A673 (cell line): Measurements from ENCODE around the gene NAMPT. TPM values are rescaled to one million over a fixed set of nuclear protein-coding genes. Genes with fewer than 3 reads are reported as not detected.

Experiments
- BruUV-seq: library from RNA; stranded (reverse); fragments of 400-500 nt; replicated peaks from 2 replicates; lab custom pipeline; 2021; lab: Mats Ljungman, UMichigan
- CTCF ChIA-PET: fragments of 300-600 bp; sonication (Branson Sonifier 250); formaldehyde crosslinking; loops from one replicate; lab custom pipeline; 2022; ENCODE audit warnings: antibody characterized with exemption; lab: Charles Lee
- POLR2A ChIA-PET: fragments of 300-600 bp; sonication (Branson Sonifier 250); formaldehyde crosslinking; loops from one replicate; lab custom pipeline; 2022; ENCODE audit warnings: antibody characterized with exemption; ENCODE audit not compliant: low non-redundant PET; lab: Charles Lee
- DNase-seq: peaks from one replicate; pipeline ENCODE4 v3.0.0-alpha.2; 2015; ENCODE audit warnings: low spot score
- H3K27ac ChIP-seq: fragments of 200-600 bp; sonication (generic); 2 replicates; pipeline ENCODE4 v1.5.1; 2016; ENCODE audit warnings: mixed run types, low read depth, mild to moderate bottlenecking, mixed read lengths, antibody characterized with exemption, low read length; ENCODE audit not compliant: poor library complexity, severe bottlenecking
- H3K27me3 ChIP-seq: fragments of 200-600 bp; sonication (generic); replicated peaks from 2 replicates; pipeline ENCODE4 v1.6.1; 2017; ENCODE audit warnings: mixed run types, low read depth, mild to moderate bottlenecking, mixed read lengths, antibody characterized with exemption, low read length; ENCODE audit not compliant: insufficient read depth, poor library complexity
- H3K36me3 ChIP-seq: fragments of 200-600 bp; sonication (generic); 2 replicates; pipeline ENCODE4 v1.6.1; 2016; ENCODE audit warnings: mixed run types, mild to moderate bottlenecking, mixed read lengths, antibody characterized with exemption, low read length; ENCODE audit not compliant: insufficient read depth, poor library complexity, severe bottlenecking
- H3K4me1 ChIP-seq: fragments of 200-600 bp; sonication (generic); 2 replicates; pipeline ENCODE4 v1.6.1; 2017; ENCODE audit warnings: mixed run types, mild to moderate bottlenecking, mixed read lengths, antibody characterized with exemption, low read length; ENCODE audit not compliant: insufficient read depth, poor library complexity, severe bottlenecking
- H3K4me3 ChIP-seq: fragments of 200-600 bp; sonication (generic); 2 replicates; pipeline ENCODE4 v1.5.1; 2016; ENCODE audit warnings: low read depth, mixed run types, mild to moderate bottlenecking, mixed read lengths, low read length; ENCODE audit not compliant: poor library complexity, severe bottlenecking
- H3K9me3 ChIP-seq: fragments of 200-600 bp; sonication (generic); 2 replicates; pipeline ENCODE4 v1.6.1; 2016; ENCODE audit warnings: mixed run types, low read depth, mild to moderate bottlenecking, mixed read lengths, antibody characterized with exemption, low read length; ENCODE audit not compliant: poor library complexity, severe bottlenecking
- EZH2 ChIP-seq: fragments of 200-600 bp; sonication (generic); IDR thresholded peaks from 2 replicates; pipeline ENCODE4 v1.6.1; 2017; ENCODE audit warnings: borderline replicate concordance, low read depth, mild to moderate bottlenecking, mixed read lengths, antibody characterized with exemption, low read length; ENCODE audit not compliant: poor library complexity, severe bottlenecking
- intact Hi-C: fragments of 100-400 bp; cut with micrococcal nuclease; formaldehyde crosslinking; loops from one replicate; pipeline ENCODE4 v1.10.0; 2022; ENCODE audit not compliant: unreplicated experiment
- total RNA-seq: library from RNA; stranded (reverse); gene quantifications from 2 replicates; pipeline ENCODE4 v1.2.3, GENCODE V29; 2021
- TF ChIP-seq, protein P1 (sequence below): fragments of 300-800, 200-600 bp; sonication (generic); conservative IDR thresholded peaks from 2 replicates; pipeline ENCODE4 v1.5.1; 2017; ENCODE audit warnings: low read depth, mild to moderate bottlenecking, antibody characterized with exemption, low read length, moderate library complexity, mixed read lengths

The NAMPT gene
- total RNA-seq, 1 experiment from 2014 or later = 68.0 TPM

DNA sequence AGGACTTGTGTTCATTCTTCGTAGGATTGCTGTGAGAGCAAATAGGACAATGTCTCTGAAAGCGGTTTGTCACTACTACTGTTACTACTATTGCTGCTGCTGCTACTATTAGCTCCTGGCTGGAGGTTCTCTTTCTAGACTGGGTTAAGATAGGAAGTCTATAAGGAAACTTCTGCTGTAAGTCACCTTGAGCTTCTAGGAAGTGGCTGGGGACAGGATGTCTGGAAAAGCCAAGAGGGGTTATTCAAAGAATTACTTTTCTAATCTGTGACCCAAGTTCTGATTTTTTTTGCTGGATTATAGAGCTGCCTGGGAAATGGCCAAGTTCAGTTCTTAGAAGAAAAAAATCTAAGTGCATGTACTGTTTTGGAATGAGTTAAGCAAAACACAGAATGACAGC is 62.2 kb downstream of the NAMPT start:
- intact Hi-C loops = no loop called here
- Histone ChIP-seq H3K27me3 (no peaks in the 10 kb centered on the region), H3K4me1 (no peaks in the 10 kb centered on the region), H3K27ac (no peak overlapping the region), H3K36me3 (no peaks in the 10 kb centered on the region), H3K4me3 (no peak overlapping the region), H3K9me3 (no peaks in the 10 kb centered on the region)
- no TSS peak for BruUV-seq
- ChIA-PET POLR2A (no interaction called here), CTCF (no interaction called here)
- DNase-seq = no peak
- TF ChIP-seq, protein P1, sequence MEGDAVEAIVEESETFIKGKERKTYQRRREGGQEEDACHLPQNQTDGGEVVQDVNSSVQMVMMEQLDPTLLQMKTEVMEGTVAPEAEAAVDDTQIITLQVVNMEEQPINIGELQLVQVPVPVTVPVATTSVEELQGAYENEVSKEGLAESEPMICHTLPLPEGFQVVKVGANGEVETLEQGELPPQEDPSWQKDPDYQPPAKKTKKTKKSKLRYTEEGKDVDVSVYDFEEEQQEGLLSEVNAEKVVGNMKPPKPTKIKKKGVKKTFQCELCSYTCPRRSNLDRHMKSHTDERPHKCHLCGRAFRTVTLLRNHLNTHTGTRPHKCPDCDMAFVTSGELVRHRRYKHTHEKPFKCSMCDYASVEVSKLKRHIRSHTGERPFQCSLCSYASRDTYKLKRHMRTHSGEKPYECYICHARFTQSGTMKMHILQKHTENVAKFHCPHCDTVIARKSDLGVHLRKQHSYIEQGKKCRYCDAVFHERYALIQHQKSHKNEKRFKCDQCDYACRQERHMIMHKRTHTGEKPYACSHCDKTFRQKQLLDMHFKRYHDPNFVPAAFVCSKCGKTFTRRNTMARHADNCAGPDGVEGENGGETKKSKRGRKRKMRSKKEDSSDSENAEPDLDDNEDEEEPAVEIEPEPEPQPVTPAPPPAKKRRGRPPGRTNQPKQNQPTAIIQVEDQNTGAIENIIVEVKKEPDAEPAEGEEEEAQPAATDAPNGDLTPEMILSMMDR = no peak
- TF ChIP-seq EZH2 = no peak

DNA sequence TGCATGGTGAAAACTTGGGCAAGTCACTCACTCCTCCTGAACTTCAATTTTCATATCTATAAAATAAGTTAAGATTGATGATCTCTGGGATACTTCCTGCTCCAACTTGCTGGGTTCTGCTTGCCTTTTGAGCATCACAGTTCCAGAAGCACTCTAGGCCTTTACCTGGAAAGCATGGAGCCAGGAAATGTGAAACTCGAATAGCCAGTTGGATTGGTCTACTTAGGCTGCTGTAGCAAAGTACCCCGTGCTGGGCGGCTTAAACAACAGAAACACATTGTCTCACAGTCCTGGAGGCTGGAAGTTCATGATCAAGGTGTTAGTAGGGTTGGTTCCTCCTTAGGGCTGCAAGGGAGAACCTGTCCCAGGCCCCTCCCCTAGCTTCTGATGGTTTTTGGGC is 64.5 kb downstream of the NAMPT start:
- H3K4me3 ChIP-seq = no peak overlapping the region
- no peak for TF ChIP-seq EZH2
- TF ChIP-seq, protein P1 = no peak
- POLR2A ChIA-PET = no interaction called here
- BruUV-seq = no TSS peak
- H3K9me3 ChIP-seq = no peaks in the 10 kb centered on the region
- peaks cover 8% of the 10 kb centered on the region for H3K4me1 ChIP-seq
- DNase-seq = no peak
- no peak overlapping the region for H3K27ac ChIP-seq
- CTCF ChIA-PET = no interaction called here
- H3K36me3 ChIP-seq = no peaks in the 10 kb centered on the region
- H3K27me3 ChIP-seq = no peaks in the 10 kb centered on the region
- intact Hi-C loops = no loop called here

DNA sequence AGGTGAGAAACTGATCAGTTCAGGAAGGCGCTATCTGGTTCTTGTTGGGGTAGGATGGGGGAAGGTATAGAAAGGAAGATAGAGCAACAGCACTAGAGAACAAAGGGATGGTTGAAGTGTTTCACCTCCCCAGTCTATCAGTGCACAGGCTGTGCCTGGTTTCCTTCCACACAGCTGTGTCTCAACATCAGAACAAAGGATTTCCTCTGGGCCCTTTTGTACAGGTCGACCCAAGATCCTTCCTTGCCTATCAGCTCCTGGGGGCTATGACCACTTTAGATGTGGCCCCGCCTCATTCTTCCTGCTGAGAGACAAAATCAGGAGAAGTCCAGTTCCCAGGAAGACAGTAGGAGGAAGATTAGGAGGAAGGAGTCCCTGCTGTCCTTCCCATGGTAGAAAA is 65.6 kb downstream of the NAMPT start:
- Histone ChIP-seq H3K27ac (no peak overlapping the region), H3K4me1 (peaks cover 8% of the 10 kb centered on the region), H3K27me3 (no peaks in the 10 kb centered on the region), H3K4me3 (no peak overlapping the region), H3K9me3 (no peaks in the 10 kb centered on the region), H3K36me3 (no peaks in the 10 kb centered on the region)
- ChIA-PET POLR2A (no interaction called here), CTCF (no interaction called here)
- TF ChIP-seq, protein P1 = no peak
- no peak for TF ChIP-seq EZH2
- no peak for DNase-seq
- no TSS peak for BruUV-seq
- intact Hi-C loops = no loop called here
